ENCODE measurements around the gene SH2D2A.
"Not testable (repeated sequence)": the region's sequence is repeated elsewhere in the genome, so short reads cannot be mapped to it uniquely, and the experiment has no call there.

Gene SH2D2A

GRCh38 chr1:156767101-156767878, 49.4 kb downstream of the SH2D2A start, which contains the start of gene PRCC:
Gene PRCC (plus strand): TSS chr1:156767535. CDS start chr1:156767772, 237 bp downstream.
- peak; percentile 100 for DNase-seq

- peak; percentile 8 for DNase-seq
These were observed 50.1 kb downstream of the SH2D2A start for GRCh38 chr1:156766298-156767100.

GRCh38 chr1:156765666-156766065, 51.0 kb downstream of the SH2D2A start:
- DNase-seq = no peak

- not testable (repeated sequence) for DNase-seq
These were observed 51.5 kb downstream of the SH2D2A start for GRCh38 chr1:156765136-156765535.

- no peak for DNase-seq
These were observed 55.9 kb downstream of the SH2D2A start for GRCh38 chr1:156760796-156761104.

- DNase-seq = no peak
These were observed 56.4 kb downstream of the SH2D2A start for GRCh38 chr1:156760092-156760795.

GRCh38 chr1:156757572-156758253, 58.9 kb downstream of the SH2D2A start:
- DNase-seq = not testable (repeated sequence)

- no peak for DNase-seq
These were observed 60.3 kb downstream of the SH2D2A start for GRCh38 chr1:156756355-156756754.
